Type B pancreatic cell (in vitro differentiated cells): ENCODE results near the gene SBK3. TPM values are rescaled to one million over a fixed set of nuclear protein-coding genes. Genes with fewer than 3 reads are reported as not detected.

Source experiments
- DNase-seq: peaks from one replicate; pipeline ENCODE4 v3.0.0; 2021; ENCODE audit warnings: mixed read lengths; ENCODE audit not compliant: unreplicated experiment; ENCODE audit errors: extremely low spot score
- H3K27ac Mint-ChIP-seq: 2 replicates; pipeline ENCODE4 v1.8.0; 2021; ENCODE audit warnings: mild to moderate bottlenecking, mixed read lengths
- H3K27me3 Mint-ChIP-seq: 2 replicates; pipeline ENCODE4 v1.8.0; 2021; ENCODE audit warnings: mixed read lengths
- H3K36me3 Mint-ChIP-seq: 2 replicates; pipeline ENCODE4 v1.8.0; 2021; ENCODE audit warnings: mixed read lengths
- H3K4me1 Mint-ChIP-seq: one replicate; pipeline ENCODE4 v1.8.0; 2021; ENCODE audit warnings: mixed read lengths; ENCODE audit not compliant: unreplicated experiment
- H3K4me3 Mint-ChIP-seq: 2 replicates; pipeline ENCODE4 v1.8.0; 2021; ENCODE audit warnings: mild to moderate bottlenecking, mixed read lengths
- H3K9me3 Mint-ChIP-seq: 2 replicates; pipeline ENCODE4 v1.8.0; 2021; ENCODE audit warnings: mixed read lengths
- CTCF ChIP-seq: fragments of 200-600 bp; sonication (generic); conservative IDR thresholded peaks from 2 replicates; pipeline ENCODE4 v1.5.0; 2021; ENCODE audit warnings: antibody characterized with exemption, mild to moderate bottlenecking
- long read RNA-seq: library from polyadenylated mRNA; unstranded; transcript quantifications from one replicate; pipeline ENCODE4 v2.0.0, GENCODE V29; 2020
- total RNA-seq: library from RNA; stranded (reverse); gene quantifications from 2 replicates; pipeline ENCODE4 v1.2.1, GENCODE V29; 2021; ENCODE audit warnings: low replicate concordance

The SBK3 gene
- 0.24 and 0.36 TPM in 2 replicates for total RNA-seq
- long read RNA-seq, result 0 reads

- no peak for TF ChIP-seq CTCF
Measured at GRCh38 chr19:55545443-55545842, at the start of gene SBK3. TSS of gene SBK3 (minus strand) at chr19:55545543. CDS start at chr19:55545543, 0 bp downstream.

GRCh38 chr19:55593096-55593772, 47.9 kb upstream of the SBK3 start:
- Mint-ChIP-seq H3K27me3 (no peaks in the 10 kb centered on the region), H3K4me1 (peaks cover 14% of the 10 kb centered on the region), H3K27ac (no peak overlapping the region), H3K36me3 (peaks cover 29% of the 10 kb centered on the region), H3K4me3 (no peak overlapping the region), H3K9me3 (no peaks in the 10 kb centered on the region)
- DNase-seq, result no peak
- no peak for TF ChIP-seq CTCF

More at GRCh38 chr19:55545443-55545842, at the start of gene SBK3:
- H3K4me3 Mint-ChIP-seq, result no peak within 1 kb of the TSS
- peaks cover 24% of the 10 kb centered on the region for H3K27me3 Mint-ChIP-seq
- no peaks in the 10 kb centered on the region for H3K36me3 Mint-ChIP-seq
- DNase-seq, result no peak
- H3K9me3 Mint-ChIP-seq, result peaks cover 5% of the 10 kb centered on the region
- no peak within 1 kb of the TSS for H3K27ac Mint-ChIP-seq
- peaks cover 16% of the 10 kb centered on the region for H3K4me1 Mint-ChIP-seq

GRCh38 chr19:55592391-55593090, 47.2 kb upstream of the SBK3 start:
- Mint-ChIP-seq H3K27ac (no peak overlapping the region), H3K4me1 (peaks cover 14% of the 10 kb centered on the region), H3K4me3 (no peak overlapping the region), H3K27me3 (no peaks in the 10 kb centered on the region), H3K9me3 (no peaks in the 10 kb centered on the region), H3K36me3 (peaks cover 29% of the 10 kb centered on the region)
- no peak for TF ChIP-seq CTCF
- DNase-seq, result no peak

GRCh38 chr19:55591555-55591954, 46.2 kb upstream of the SBK3 start:
- Mint-ChIP-seq H3K4me3 (no peak overlapping the region), H3K27ac (no peak overlapping the region), H3K27me3 (no peaks in the 10 kb centered on the region), H3K36me3 (peaks cover 23% of the 10 kb centered on the region), H3K9me3 (no peaks in the 10 kb centered on the region), H3K4me1 (peaks cover 20% of the 10 kb centered on the region)
- DNase-seq, result no peak
- no peak for TF ChIP-seq CTCF

GRCh38 chr19:55590617-55591016, 45.3 kb upstream of the SBK3 start:
- no peak overlapping the region for H3K4me3 Mint-ChIP-seq
- no peak for TF ChIP-seq CTCF
- H3K9me3 Mint-ChIP-seq, result no peaks in the 10 kb centered on the region
- DNase-seq, result no peak
- no peak overlapping the region for H3K27ac Mint-ChIP-seq
- peaks cover 14% of the 10 kb centered on the region for H3K36me3 Mint-ChIP-seq
- H3K4me1 Mint-ChIP-seq, result peaks cover 25% of the 10 kb centered on the region
- H3K27me3 Mint-ChIP-seq, result no peaks in the 10 kb centered on the region
